ENCODE data around the gene CMIP. TPM values are rescaled to one million over a fixed set of nuclear protein-coding genes. Genes with fewer than 3 reads are reported as not detected.

CMIP gene
- polyA plus RNA-seq, 1 donor from 2014 or later = 15.1 TPM

- Histone ChIP-seq H3K27ac (ENCODE audit: low read length) (peak overlapping the region; percentile 66), H3K4me3 (ENCODE audit: low read length) (peak overlapping the region; percentile 1), H3K79me2 (replicated peaks; ENCODE audit: insufficient read depth, low read length) (peaks cover 32% of the 10 kb centered on the region)
Measured at GRCh38 chr16:81564421-81564911, 119.9 kb downstream of the CMIP start.

More at GRCh38 chr16:81564421-81564911, 119.9 kb downstream of the CMIP start:
- Histone ChIP-seq H3F3A (ENCODE audit: insufficient read depth, low read length, poor library complexity, severe bottlenecking) (peaks cover 4% of the 10 kb centered on the region), H3K9me3 (ENCODE audit: low read length) (no peaks in the 10 kb centered on the region), H3K36me3 (ENCODE audit: insufficient read depth, low read length) (no peaks in the 10 kb centered on the region), H4K20me1 (ENCODE audit: insufficient read depth) (no peaks in the 10 kb centered on the region), H3K9me2 (ENCODE audit: insufficient read depth, low read length) (no peaks in the 10 kb centered on the region), H3K27me3 (ENCODE audit: insufficient read depth, low read depth, low read length) (no peaks in the 10 kb centered on the region), H3K4me2 (ENCODE audit: low read length) (no peak overlapping the region), H3K9ac (ENCODE audit: low read length) (peak overlapping the region; percentile 13), H2AFZ (ENCODE audit: low read depth, low read length) (no peak overlapping the region)
- TF ChIP-seq TAF1 (IDR thresholded peaks at IDR 0.05; ENCODE audit: low read depth) = no peak
- TF ChIP-seq CTCF (IDR thresholded peaks at IDR 0.05; ENCODE audit: poor library complexity, severe bottlenecking) = no peak
- TF ChIP-seq SMC3 (conservative IDR thresholded peaks at IDR 0.05; ENCODE audit: poor library complexity) = no peak
- no peak for TF ChIP-seq EZH2 (IDR thresholded peaks at IDR 0.05; ENCODE audit: borderline replicate concordance, insufficient read depth, low read length, poor library complexity, severe bottlenecking)
- TF ChIP-seq EP300 (conservative IDR thresholded peaks at IDR 0.05; ENCODE audit: poor library complexity, severe bottlenecking) = no peak
- TF ChIP-seq MXI1 (conservative IDR thresholded peaks at IDR 0.05; ENCODE audit: poor library complexity, severe bottlenecking) = no peak
- no peak for TF ChIP-seq REST (IDR thresholded peaks at IDR 0.05; ENCODE audit: borderline replicate concordance)
- TF ChIP-seq RAD21 (conservative IDR thresholded peaks at IDR 0.05) = no peak
- no peak for TF ChIP-seq POLR2AphosphoS5 (IDR thresholded peaks at IDR 0.05)
